Right lobe of liver (tissue), 6 donors: ENCODE data around the gene CCDC136. TPM values are rescaled to one million over a fixed set of nuclear protein-coding genes. Genes with fewer than 3 reads are reported as not detected.

Source experiments
- ATAC-seq, 4 donors: fragments of 200-7000 bp; cut with Tn5 transposase; one replicate each; pipeline ENCODE4 v1.9.1; 2020; ENCODE audit warnings: mild to moderate bottlenecking in 4 of 4, moderate library complexity in 4 of 4
- DNase-seq, 3 donors: peaks; one replicate each; pipeline ENCODE4 v3.0.0-alpha.2; 2020
- H3K27ac ChIP-seq, 3 donors: fragments of 200-600 bp; one replicate each; pipeline ENCODE4 v1.8.0; 2022
- H3K27me3 ChIP-seq, 2 donors: fragments of 200-600 bp; one replicate each; pipeline ENCODE4 v1.8.0; 2022
- H3K36me3 ChIP-seq, 4 donors: fragments of 200-600 bp; sonication (generic) in 1 of 4; one replicate each; pipeline versions ENCODE4 v1.5.1 to v1.8.0; 2017 to 2022; ENCODE audit warnings: control low read depth in 1 of 4
- H3K4me1 ChIP-seq, 4 donors: fragments of 200-600 bp; sonication (generic) in 1 of 4; one replicate each; pipeline versions ENCODE4 v1.5.1 to v1.8.0; 2017 to 2022; ENCODE audit warnings: control low read depth in 1 of 4
- H3K4me3 ChIP-seq, 3 donors: fragments of 200-600 bp; one replicate each; pipeline ENCODE4 v1.8.0; 2022
- H3K9me3 ChIP-seq, 4 donors: fragments of 200-600 bp; sonication (generic) in 1 of 4; one replicate each; pipeline versions ENCODE4 v1.5.1 to v1.8.0; 2017 to 2022; ENCODE audit warnings: control low read depth in 1 of 4
- CTCF ChIP-seq, 4 donors: fragments of 200-600 bp in 3 of 4; fragments of 450-650 bp in 1 of 4; IDR thresholded peaks; one replicate each; pipeline versions ENCODE4 v1.5.1 to v1.8.0; 2016 to 2022; ENCODE audit warnings: antibody characterized with exemption in 4 of 4, mild to moderate bottlenecking in 2 of 4
- POLR2A ChIP-seq: fragments of 450-650 bp; IDR thresholded peaks from one replicate; pipeline ENCODE4 v1.6.1; 2017; ENCODE audit warnings: antibody characterized with exemption, mild to moderate bottlenecking
- WGBS: methylation state at CpG from one replicate; pipeline ENCODE4 v1.1.6; 2018; ENCODE audit warnings: low coverage, low lambda C conversion rate; ENCODE audit not compliant: insufficient coverage; ENCODE audit errors: missing lambda C conversion rate; 5-methylcytosine and 5-hydroxymethylcytosine counted together
- intact Hi-C, 2 donors: fragments of 100-400 bp; cut with DNase I; formaldehyde crosslinking; loops; one replicate each; pipeline versions ENCODE4 v1.11.2 to v1.14.1; 2022
- total RNA-seq, 6 experiments: library from RNA; depleted of rRNA in 2 of 6; stranded (reverse); fragments of >200 nt in 2 of 6; fragmentation: NEBNext Ultra II Directional in 3 of 6; extraction: Animal tissue kit (Norgen Biotek cat#: 25700) in 3 of 6; gene quantifications; one replicate each; pipeline versions ENCODE4 v1.1.0 to v1.2.4, GENCODE V29; 2016 to 2023
- donor health status: DM: no; HTN: yes; CAD: no.
- donor health status: DM: no; HTN: no; CAD: no.
- donor health status: DM: no; HTN: no; CAD: no.
- donor health status: DM: no; HTN: yes; CAD: no.
- donor health status: DM: no; HTN: yes; CAD: no.

Gene CCDC136
- total RNA-seq, 6 experiments from 2014 or later, result 0.16 to 0.70 (median 0.20) TPM; not detected in 2

- peak in 2 of 3 donors; percentile 14 to 43 for DNase-seq
Measured at GRCh38 chr7:128842674-128843641, 51.2 kb downstream of the CCDC136 start.

GRCh38 chr7:128843938-128844621 lies 52.3 kb downstream of the CCDC136 start:
- no peak for DNase-seq
- no peak for ATAC-seq
- Histone ChIP-seq H3K36me3 (no peaks in the 10 kb centered on the region), H3K4me3 (no peak overlapping the region), H3K4me1 (no peaks in the 10 kb centered on the region), H3K9me3 (no peaks in the 10 kb centered on the region), H3K27ac (no peak overlapping the region), H3K27me3 (no peaks in the 10 kb centered on the region)
- TF ChIP-seq POLR2A (no peak), CTCF (IDR thresholded peaks at IDR 0.05) (no peak)
- intact Hi-C loops, result no loop called here
- WGBS, result 90% methylated on average over 2 of the region's 17 CpGs

More at GRCh38 chr7:128842674-128843641, 51.2 kb downstream of the CCDC136 start:
- WGBS, result 85% methylated on average over 4 of the region's 38 CpGs
- no peaks in the 10 kb centered on the region for H3K36me3 ChIP-seq
- no peaks in the 10 kb centered on the region for H3K9me3 ChIP-seq
- TF ChIP-seq POLR2A (no peak), CTCF (IDR thresholded peaks at IDR 0.05) (no peak)
- intact Hi-C loops, result no loop called here
- no peak overlapping the region for H3K27ac ChIP-seq
- H3K4me1 ChIP-seq, result no peaks in the 10 kb centered on the region
- H3K4me3 ChIP-seq, result no peak overlapping the region
- no peaks in the 10 kb centered on the region for H3K27me3 ChIP-seq
- ATAC-seq, result no peak

- DNase-seq (no peak), ATAC-seq (no peak)
- Histone ChIP-seq H3K4me3 (no peak overlapping the region), H3K4me1 (no peaks in the 10 kb centered on the region), H3K36me3 (no peaks in the 10 kb centered on the region), H3K27me3 (no peaks in the 10 kb centered on the region), H3K9me3 (no peaks in the 10 kb centered on the region), H3K27ac (no peak overlapping the region)
- TF ChIP-seq POLR2A, result no peak
- TF ChIP-seq CTCF (IDR thresholded peaks at IDR 0.05), result no peak
- WGBS, result 67% methylated on average over 1 of the region's 25 CpGs
- intact Hi-C loops, result no loop called here
Measured at GRCh38 chr7:128844777-128845311, 53.1 kb downstream of the CCDC136 start.

GRCh38 chr7:128845475-128845874 lies 53.7 kb downstream of the CCDC136 start:
- no peaks in the 10 kb centered on the region for H3K36me3 ChIP-seq
- H3K27me3 ChIP-seq, result no peaks in the 10 kb centered on the region
- no peak for ATAC-seq
- intact Hi-C loops, result no loop called here
- H3K4me3 ChIP-seq, result no peak overlapping the region
- no peaks in the 10 kb centered on the region for H3K9me3 ChIP-seq
- no peak overlapping the region for H3K27ac ChIP-seq
- WGBS, result 74% methylated on average over 4 of the region's 5 CpGs
- DNase-seq, result no peak
- TF ChIP-seq CTCF (IDR thresholded peaks at IDR 0.05), result no peak
- no peak for TF ChIP-seq POLR2A
- H3K4me1 ChIP-seq, result no peaks in the 10 kb centered on the region
